Activated T-helper 17 cell treated with anti-CD3 and anti-CD28 coated beads, Interleukin-2, amount 50 U/mL, for 72 hours (primary cell): ENCODE data around the gene GNS. TPM values are rescaled to one million over a fixed set of nuclear protein-coding genes. Genes with fewer than 3 reads are reported as not detected.
A peak's percentile ranks its signal among the peaks of the same experiment; 100 is the strongest.

Source experiments
- ATAC-seq: fragments of 150-1000 bp; cut with Tn5 transposase; replicated peaks from 2 replicates; pipeline ENCODE4 v1.10.0; 2021; ENCODE audit warnings: mild to moderate bottlenecking, moderate library complexity
- H3K27ac Mint-ChIP-seq: one replicate; pipeline ENCODE4 v1.8.0; 2022; ENCODE audit warnings: mixed read lengths
- H3K27me3 Mint-ChIP-seq: one replicate; pipeline ENCODE4 v1.8.0; 2022; ENCODE audit warnings: mixed read lengths
- H3K36me3 Mint-ChIP-seq: one replicate; pipeline ENCODE4 v1.8.0; 2022; ENCODE audit warnings: low read depth, mild to moderate bottlenecking, mixed read lengths
- H3K4me1 Mint-ChIP-seq: one replicate; pipeline ENCODE4 v1.8.0; 2022; ENCODE audit warnings: mixed read lengths
- H3K4me3 Mint-ChIP-seq: one replicate; pipeline ENCODE4 v1.8.0; 2022; ENCODE audit warnings: mild to moderate bottlenecking, mixed read lengths
- H3K9me3 Mint-ChIP-seq: one replicate; pipeline ENCODE4 v1.8.0; 2022; ENCODE audit warnings: mixed read lengths
- total RNA-seq, 2 donors: library from RNA; stranded (reverse); gene quantifications; one replicate each; pipeline ENCODE4 v1.2.3, GENCODE V29; 2022

Gene GNS
- total RNA-seq, 2 donors from 2014 or later, result 26.2 to 29.9 TPM

GRCh38 chr12:64673490-64674169 is 85.6 kb downstream of the GNS start:
- peak overlapping the region; percentile 93 for H3K27ac Mint-ChIP-seq
- no peak for ATAC-seq
- no peaks in the 10 kb centered on the region for H3K9me3 Mint-ChIP-seq
- peaks cover 68% of the 10 kb centered on the region for H3K4me1 Mint-ChIP-seq
- peak overlapping the region; percentile 86 for H3K4me3 Mint-ChIP-seq
- no peaks in the 10 kb centered on the region for H3K27me3 Mint-ChIP-seq
- no peaks in the 10 kb centered on the region for H3K36me3 Mint-ChIP-seq

DNA sequence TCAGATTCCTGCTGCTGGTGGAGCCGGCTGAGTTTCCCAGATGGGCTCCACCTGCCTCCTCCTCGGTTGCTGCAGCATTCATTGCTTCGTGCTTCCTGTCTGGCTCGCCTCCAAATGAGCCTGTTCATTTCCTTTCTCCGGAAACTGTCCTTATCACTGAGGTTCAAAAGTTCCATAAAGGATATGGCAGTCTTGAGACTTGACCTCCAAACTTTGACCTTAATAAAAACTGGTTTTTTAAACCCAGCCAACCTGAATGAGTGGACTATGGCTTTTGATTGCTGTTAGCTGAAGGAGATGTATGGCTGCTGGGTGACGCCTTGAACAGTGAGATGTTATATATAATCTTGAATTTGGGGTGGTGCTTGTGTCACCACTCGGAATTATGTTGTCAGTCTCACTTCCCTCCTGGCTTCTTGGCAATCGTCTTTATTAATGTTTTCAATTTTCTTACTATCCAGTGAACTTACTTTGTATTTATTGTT is 86.2 kb downstream of the GNS start:
- Mint-ChIP-seq H3K27me3 (no peaks in the 10 kb centered on the region), H3K4me1 (peaks cover 65% of the 10 kb centered on the region), H3K27ac (peak overlapping the region; percentile 93), H3K36me3 (no peaks in the 10 kb centered on the region), H3K9me3 (no peaks in the 10 kb centered on the region), H3K4me3 (peak overlapping the region; percentile 86)
- no peak for ATAC-seq

GRCh38 chr12:64671681-64672080 is 87.5 kb downstream of the GNS start:
- Mint-ChIP-seq H3K4me1 (peaks cover 58% of the 10 kb centered on the region), H3K9me3 (no peaks in the 10 kb centered on the region), H3K27ac (peak overlapping the region; percentile 84), H3K4me3 (peak overlapping the region; percentile 75), H3K27me3 (no peaks in the 10 kb centered on the region), H3K36me3 (no peaks in the 10 kb centered on the region)
- no peak for ATAC-seq

DNA sequence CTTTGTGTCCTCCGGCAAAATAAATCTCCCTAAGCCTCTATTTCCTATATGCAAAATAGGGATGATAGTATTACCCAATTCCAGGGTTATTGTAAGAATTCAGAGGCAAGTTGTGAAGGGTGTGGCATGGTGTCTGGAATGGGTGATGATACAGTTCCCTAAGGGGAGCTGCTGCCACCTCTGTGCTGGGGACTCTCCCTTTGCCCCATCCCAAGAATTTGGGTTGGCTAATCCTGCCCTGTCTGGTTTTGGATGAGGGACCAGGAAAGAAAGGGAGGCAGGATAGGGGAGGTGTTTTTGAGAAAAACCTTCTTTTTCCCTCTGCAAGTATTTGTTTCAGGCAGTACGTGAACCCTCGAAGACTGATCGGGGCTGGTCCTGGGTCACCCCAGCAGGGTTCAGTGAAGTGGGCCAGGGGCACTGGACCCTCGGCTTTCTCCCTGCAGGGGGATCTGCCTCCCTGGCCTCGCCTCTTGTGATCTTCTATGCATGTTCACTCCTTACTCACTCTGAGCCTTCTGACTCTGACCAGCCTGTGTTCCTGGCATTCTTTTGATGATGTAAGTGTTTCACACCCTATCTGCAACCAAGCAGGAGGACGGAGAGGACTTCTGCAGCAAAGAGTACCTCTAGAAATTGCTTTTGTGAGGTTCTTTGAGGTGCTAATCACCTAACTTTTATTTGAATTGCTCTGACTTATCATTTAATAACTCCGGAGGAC is 88.1 kb downstream of the GNS start:
- Mint-ChIP-seq H3K4me3 (peak overlapping the region; percentile 75), H3K27me3 (no peaks in the 10 kb centered on the region), H3K27ac (peak overlapping the region; percentile 84), H3K4me1 (peaks cover 64% of the 10 kb centered on the region), H3K9me3 (no peaks in the 10 kb centered on the region), H3K36me3 (no peaks in the 10 kb centered on the region)
- peak; percentile 72 for ATAC-seq

DNA sequence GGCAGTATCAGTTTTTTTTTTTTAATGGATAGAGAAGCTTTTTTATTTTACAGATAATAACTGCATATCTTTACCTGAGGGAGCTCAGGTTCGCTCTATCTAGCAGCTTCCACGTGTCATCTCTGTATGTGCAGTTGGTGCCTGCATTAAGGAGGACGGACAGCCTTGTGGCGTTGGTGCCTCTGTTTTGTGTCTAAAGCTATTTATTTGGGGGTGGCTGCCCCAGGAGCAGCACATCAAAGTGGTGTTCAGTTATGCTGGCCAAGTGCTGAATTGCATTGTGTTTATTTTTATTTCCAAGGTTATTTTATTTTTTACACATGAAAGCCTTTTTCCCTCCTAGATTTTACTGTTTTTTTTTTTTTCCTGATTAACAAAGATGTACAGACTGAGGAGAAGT is 89.2 kb downstream of the GNS start:
- H3K4me1 Mint-ChIP-seq, result peaks cover 65% of the 10 kb centered on the region
- H3K36me3 Mint-ChIP-seq, result no peaks in the 10 kb centered on the region
- no peak for ATAC-seq
- no peaks in the 10 kb centered on the region for H3K27me3 Mint-ChIP-seq
- no peaks in the 10 kb centered on the region for H3K9me3 Mint-ChIP-seq
- peak overlapping the region; percentile 75 for H3K4me3 Mint-ChIP-seq
- peak overlapping the region; percentile 84 for H3K27ac Mint-ChIP-seq

DNA sequence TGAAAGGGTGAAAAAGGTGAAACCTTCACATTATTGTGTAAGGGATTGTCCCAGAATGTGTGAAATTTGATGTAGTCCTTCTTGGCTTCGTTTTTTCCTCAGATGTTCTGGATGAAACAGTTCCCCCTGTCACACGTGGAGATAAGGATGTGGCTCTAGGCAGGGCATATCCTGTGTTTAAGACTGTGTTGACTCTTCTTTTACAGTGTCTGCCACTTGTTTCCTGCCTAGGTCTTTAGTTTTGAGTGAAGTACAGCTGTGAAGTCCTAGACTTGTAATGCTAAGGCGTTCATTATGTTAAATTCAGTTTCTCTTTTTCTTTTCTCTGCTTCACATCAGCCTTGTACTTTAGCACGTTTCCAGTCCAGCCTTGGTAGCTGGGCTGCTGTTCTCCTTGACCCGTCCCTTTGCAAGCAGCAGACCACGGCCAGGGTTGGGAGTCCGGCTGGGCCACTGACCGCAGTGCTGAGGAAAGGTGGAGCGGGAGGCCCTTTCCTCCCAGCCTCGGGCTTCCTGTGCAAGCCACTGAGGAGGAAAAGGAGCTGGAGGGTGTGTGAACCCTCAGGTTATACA is 89.8 kb downstream of the GNS start:
- peak overlapping the region; percentile 75 for H3K4me3 Mint-ChIP-seq
- peak; percentile 75 for ATAC-seq
- no peaks in the 10 kb centered on the region for H3K9me3 Mint-ChIP-seq
- H3K36me3 Mint-ChIP-seq, result no peaks in the 10 kb centered on the region
- peaks cover 60% of the 10 kb centered on the region for H3K4me1 Mint-ChIP-seq
- no peaks in the 10 kb centered on the region for H3K27me3 Mint-ChIP-seq
- H3K27ac Mint-ChIP-seq, result peak overlapping the region; percentile 84

- Mint-ChIP-seq H3K4me3 (peak overlapping the region; percentile 75), H3K27me3 (no peaks in the 10 kb centered on the region), H3K27ac (peak overlapping the region; percentile 84), H3K36me3 (no peaks in the 10 kb centered on the region), H3K9me3 (no peaks in the 10 kb centered on the region), H3K4me1 (peaks cover 48% of the 10 kb centered on the region)
- no peak for ATAC-seq
Measured at GRCh38 chr12:64667793-64668192, 91.4 kb downstream of the GNS start.

- H3K27ac Mint-ChIP-seq, result peak overlapping the region; percentile 84
- peak overlapping the region; percentile 75 for H3K4me3 Mint-ChIP-seq
- H3K4me1 Mint-ChIP-seq, result peaks cover 46% of the 10 kb centered on the region
- ATAC-seq, result no peak
- H3K36me3 Mint-ChIP-seq, result no peaks in the 10 kb centered on the region
- H3K9me3 Mint-ChIP-seq, result no peaks in the 10 kb centered on the region
- H3K27me3 Mint-ChIP-seq, result no peaks in the 10 kb centered on the region
Measured at GRCh38 chr12:64666054-64666914, 92.9 kb downstream of the GNS start.

- H3K9me3 Mint-ChIP-seq, result no peaks in the 10 kb centered on the region
- peak; percentile 53 for ATAC-seq
- no peaks in the 10 kb centered on the region for H3K36me3 Mint-ChIP-seq
- peak overlapping the region; percentile 75 for H3K4me3 Mint-ChIP-seq
- no peaks in the 10 kb centered on the region for H3K27me3 Mint-ChIP-seq
- peak overlapping the region; percentile 84 for H3K27ac Mint-ChIP-seq
- H3K4me1 Mint-ChIP-seq, result peaks cover 44% of the 10 kb centered on the region
Measured at GRCh38 chr12:64665514-64665913, 93.7 kb downstream of the GNS start.

Other genes with a start within 250 kb of the GNS start
- gene RASSF3, start 148.9 kb downstream of the GNS start, total RNA-seq, result 10 to 100 TPM; 31.0 to 43.9 TPM
- under 1 TPM; 0.34 to 0.58 TPM for gene TBC1D30, start 65.2 kb upstream of the GNS start, total RNA-seq